ENCODE data around the gene CYB5D1.

- no peak for TF ChIP-seq CTCF (conservative IDR thresholded peaks at IDR 0.05; ENCODE audit: low read length)
- no peak for TF ChIP-seq EZH2phosphoT487 (IDR thresholded peaks at IDR 0.05; ENCODE audit: borderline replicate concordance, low read depth, low read length)
These were observed 18.5 kb upstream of the CYB5D1 start for GRCh38 chr17:7839190-7839875.

Measured in OCI-LY7 (cell line).